AG09319 (cell line): Measurements from ENCODE around the gene MYO9B.

Experiments
- DNase-seq: peaks from one replicate; pipeline ENCODE4 v3.0.0-alpha.2; 2010; ENCODE audit warnings: low read depth; ENCODE audit errors: extremely low read depth
- CTCF ChIP-seq: IDR thresholded peaks from 2 replicates; pipeline ENCODE4 v1.5.1; 2011; ENCODE audit warnings: low read depth, mild to moderate bottlenecking, inconsistent platforms, low read length, moderate library complexity

Gene MYO9B

GRCh38 chr19:17226002-17226933, 150.7 kb downstream of the MYO9B start, which contains the start of gene OCEL1:
TSS of gene OCEL1 (plus strand) at chr19:17226226. CDS start at chr19:17226248, 22 bp downstream.
- no peak for TF ChIP-seq CTCF
- DNase-seq = peak; percentile 92

DNA sequence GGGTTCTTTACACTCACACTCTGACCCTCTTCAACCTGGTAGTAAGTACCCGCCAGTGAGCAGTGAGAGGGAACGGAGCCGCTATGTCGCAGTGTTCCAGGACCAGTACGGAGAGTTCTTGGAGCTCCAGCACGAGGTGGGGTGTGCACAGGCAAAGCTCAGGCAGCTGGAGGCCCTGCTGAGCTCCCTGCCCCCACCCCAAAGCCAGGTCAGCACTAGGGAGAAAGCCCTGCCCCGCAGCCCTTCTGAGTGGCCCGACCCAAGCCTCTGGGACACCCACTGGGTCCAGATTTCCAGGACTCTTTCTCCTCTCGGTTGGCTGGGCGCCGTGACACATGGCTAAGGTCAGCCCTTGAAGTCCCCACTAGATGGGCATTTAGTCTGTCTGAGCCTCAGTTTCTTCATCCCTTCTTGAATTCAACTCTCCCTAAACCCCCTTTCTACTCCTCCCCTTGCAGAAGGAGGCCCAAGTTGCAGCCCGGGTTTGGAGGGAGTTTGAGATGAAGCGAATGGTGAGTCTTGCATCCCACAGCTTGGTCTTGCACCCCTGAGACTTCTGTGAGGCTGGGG, 152.3 kb downstream of the MYO9B start:
- no peak for TF ChIP-seq CTCF
- DNase-seq = no peak

DNA sequence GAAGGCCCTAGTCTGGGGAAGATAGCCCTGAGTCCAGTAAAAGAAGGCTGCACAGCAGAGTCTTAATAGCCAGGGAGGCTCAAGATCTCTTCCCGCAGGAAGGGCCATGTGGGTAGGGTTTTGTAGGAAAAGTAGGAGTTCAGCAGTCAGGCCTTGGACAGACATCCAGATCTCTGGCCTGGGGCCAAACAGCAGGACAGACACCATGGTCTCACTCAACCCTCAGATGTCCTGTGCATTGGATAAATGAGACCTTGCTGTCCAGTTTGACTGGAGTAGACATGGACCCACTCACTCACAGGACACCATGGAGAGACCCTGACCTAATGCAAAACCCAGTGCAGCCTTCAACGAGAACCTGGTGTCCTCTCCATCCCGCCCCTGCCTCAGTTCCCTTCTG, 154.3 kb downstream of the MYO9B start:
- no peak for DNase-seq
- TF ChIP-seq CTCF = no peak

- no peak for DNase-seq
- TF ChIP-seq CTCF = no peak
Measured at GRCh38 chr19:17232258-17232657, 156.7 kb downstream of the MYO9B start.

DNA sequence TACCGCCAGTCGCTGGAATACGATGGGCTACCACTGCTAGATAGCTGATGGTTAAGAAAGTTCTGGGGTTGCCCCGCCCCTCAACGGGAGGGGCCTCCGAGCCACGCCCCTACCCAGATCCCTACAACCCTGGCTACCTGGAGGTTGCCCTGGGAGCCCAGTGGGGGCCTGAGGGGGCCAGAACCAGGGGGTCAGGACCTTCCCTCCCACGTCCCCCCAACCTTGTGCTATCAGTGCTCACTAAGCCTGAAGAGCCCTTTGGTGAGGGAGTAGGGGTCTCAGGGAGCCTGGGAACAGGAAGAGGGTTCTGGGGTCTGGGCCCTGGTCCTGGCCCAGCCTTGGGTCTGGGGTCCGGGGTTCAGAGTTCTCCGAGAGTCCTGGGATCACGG, 159.3 kb downstream of the MYO9B start:
- no peak for TF ChIP-seq CTCF
- no peak for DNase-seq

DNA sequence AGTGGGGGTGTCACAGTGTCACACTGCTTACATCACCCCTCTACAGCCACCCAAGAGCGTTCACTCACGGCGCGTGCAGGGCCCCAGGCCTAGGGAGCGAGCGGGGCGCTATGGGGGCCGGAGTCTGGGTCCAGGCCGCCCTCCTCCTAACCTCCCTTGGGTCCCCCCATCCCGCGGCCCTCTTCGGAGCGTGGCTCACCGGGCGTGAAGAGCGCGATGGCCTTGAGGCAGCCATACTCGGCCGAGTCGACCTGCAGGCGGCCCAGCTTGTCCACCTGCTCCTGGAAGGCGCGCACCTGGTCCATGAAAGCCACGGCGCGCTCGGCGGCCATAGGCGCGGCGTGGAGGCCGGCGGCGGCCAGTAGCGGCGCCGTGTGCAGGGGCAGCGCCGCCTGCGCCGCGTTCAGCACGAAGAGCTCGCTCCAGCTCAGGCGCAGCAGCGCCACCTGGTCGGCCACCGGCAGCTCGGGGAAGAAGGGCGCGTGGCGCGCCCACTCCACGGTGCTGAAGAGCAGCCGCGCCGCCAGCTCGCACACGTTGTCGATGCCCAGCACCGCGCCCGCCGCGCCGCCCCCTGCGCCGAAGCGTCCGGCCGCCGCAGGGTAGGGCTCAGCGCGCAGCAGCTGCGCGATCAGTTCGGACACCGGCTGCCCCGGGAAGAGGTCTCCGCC, 159.9 kb downstream of the MYO9B start:
- TF ChIP-seq CTCF = peak; percentile 42
- no peak for DNase-seq
